NCI-H510A treated with DMSO at 0.1 percent for 48 hours (cell line): ENCODE measurements around the gene AK2.

Source experiments
- DNase-seq: peaks from one replicate; lab custom pipeline; 2025; lab: John Stamatoyannopoulos, UW

Gene AK2

DNA sequence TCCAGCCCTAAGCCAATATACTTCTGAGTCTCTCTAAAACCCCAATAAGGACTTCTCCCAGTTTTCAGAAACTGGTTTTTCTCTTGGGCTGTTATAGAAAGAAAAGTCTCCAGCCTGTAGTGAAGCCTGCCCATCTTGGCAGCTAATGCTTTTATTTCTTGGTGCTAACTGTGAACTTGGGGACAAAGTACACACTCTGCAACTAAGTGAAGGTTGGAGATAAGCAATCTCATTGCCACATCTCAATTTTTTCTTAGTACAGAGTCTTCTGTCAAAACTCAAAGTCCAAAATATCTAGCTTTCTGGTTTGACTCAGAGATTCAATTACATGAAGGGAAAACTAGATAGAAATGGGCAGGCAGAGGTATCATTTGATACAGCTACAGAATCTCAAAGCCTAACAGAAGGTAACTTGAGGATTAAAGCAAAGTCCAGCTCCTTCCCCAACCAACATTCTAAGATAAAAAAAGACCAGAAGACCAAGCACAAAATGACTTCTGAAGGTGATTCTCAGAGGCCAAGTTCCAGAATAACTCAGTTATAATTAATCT is 14.0 kb downstream of the AK2 start:
- DNase-seq: no peak

DNA sequence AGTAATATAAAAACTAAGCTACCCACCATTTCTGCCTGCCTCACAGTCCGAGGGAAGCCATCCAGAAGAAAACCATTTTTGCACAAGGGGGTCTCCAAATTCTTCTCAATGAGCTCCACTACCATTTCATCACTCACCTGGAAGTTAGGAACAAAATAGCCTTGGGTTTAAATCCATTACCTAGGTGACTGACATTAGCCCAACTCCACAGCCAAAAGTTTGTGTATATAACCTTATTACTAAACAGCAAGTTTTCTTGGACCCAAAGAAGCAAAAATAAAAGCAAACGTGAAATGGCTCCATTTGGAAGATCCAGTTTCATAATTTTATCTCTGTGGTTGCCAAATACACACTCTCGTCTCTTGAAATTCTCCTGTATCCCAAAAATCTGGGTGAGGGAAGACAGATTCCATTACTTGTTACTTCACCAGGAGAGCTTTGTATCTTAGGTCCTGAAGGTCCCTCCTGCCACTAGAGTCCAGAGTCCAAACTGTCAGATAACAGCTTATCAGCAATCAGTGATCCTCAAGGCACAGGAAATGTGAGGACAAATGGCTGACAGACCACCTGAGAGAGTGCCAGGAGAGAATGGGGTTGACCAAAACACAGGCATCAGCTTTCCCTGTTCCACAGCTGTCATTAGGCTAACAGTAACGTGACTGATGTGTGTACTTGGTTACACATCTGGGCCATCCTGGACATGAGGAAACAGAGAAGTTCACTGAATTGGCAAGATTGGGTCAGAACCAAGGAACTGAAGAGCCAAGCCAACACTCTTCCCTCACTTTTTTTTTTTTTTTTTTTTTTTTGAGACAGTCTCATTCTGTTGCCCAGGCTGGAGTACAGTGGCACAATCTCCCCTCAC is 14.9 kb downstream of the AK2 start:
- no peak for DNase-seq

DNA sequence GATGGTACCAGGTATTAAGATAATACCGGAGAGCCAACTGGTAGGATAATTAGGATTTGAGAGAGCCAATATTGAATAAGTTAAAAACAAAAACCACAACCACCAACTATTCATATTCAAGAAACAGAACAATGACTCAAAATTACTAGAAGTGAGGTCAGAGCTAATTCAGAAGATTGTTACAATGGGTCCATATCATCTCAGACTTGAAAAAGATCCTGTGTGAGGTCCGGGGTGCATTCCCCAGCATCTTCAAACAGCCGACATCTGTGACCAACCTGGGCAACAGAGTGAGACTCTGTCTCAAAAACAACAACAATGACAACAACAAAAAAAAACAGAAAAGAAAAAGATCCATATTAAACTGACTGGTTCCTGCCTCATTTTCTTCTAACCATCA is 18.6 kb downstream of the AK2 start:
- DNase-seq: no peak

DNA sequence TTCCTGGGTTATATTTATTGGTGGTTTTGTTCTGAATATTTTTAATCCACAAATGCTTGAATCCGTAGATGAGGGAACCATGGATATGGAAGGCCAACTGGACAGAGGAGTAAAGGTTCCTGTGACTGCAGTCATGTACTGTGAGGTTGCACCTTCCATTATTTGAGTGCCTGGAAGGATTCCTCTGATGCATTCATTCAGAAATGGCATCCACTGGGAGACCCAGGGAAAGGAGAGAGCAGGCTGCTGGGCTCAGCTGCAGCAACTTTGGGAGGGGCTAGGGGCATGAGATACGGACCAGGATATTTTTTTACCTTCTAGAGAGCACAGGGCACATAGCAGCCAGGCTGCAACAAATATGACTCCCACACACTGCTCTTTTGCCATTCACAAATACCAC is 19.5 kb downstream of the AK2 start:
- DNase-seq: no peak

DNA sequence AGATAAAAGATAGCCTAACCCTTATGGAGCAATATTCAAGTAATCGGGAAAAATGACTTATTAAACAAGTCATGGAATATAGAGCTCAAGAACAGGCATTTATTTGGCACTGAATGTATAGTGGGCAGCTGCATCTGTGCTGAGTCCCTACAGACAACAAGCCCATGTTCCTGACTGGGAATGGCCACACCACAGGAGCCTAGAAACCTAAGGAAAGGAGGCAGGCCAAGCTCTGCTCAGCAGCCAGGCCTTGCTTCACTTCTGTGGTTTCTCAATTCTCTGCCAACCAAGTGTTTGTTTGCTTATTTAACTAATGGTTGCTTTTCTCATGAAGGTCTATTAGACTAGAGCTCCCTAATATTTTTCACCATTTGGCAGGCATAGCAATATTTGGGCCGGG is 21.5 kb downstream of the AK2 start:
- DNase-seq: no peak

DNA sequence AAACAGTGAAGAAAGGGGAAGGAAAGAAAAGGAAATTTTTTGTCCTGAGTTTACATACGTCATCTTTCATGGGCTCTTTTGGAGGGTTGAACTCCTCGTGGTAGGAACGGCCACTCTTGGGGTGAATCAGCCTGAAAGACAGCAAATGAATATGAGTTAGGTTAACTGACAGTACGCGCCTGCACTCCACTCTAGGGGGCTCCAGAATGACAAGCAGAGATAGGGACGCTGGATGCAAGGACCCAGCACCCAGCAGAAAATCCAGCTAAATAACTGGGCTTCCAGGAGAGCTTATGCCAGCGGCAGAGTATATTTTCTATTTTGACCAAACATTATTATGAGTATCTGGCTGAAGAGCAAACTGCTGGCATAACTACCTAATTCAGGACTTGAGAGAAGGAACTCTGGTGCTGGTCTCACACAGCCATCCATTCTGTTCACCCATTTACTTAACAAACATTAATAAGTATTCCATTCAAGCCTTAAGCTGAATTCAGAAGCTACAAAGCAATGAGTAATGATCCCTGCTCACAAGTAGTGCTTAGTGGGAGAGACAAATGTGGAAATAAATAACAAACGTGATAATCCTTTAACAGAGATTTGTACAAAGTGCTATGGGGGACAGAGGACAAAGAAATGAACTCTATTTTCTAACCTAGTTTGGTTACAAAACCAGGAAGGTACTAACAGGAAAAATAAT is 22.1 kb downstream of the AK2 start:
- DNase-seq: no peak

DNA sequence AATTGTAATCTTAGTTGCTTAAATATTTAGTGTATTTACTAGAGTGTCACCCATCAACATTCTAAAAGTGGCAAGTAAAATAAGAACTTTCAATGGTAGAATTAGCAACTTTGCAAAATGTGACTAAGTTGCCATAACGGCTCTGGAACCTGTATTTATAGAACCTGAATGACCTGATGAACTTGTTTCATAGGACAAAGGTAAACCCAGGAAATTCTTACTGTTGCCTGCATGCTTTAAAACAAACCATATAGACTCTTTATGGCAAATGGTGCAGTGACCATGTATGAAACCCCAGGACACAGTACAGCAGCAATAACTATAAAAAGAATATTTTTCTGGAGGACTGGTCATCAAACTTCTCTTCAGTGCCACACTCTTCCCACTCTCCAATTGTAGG is 22.9 kb downstream of the AK2 start:
- no peak for DNase-seq

DNA sequence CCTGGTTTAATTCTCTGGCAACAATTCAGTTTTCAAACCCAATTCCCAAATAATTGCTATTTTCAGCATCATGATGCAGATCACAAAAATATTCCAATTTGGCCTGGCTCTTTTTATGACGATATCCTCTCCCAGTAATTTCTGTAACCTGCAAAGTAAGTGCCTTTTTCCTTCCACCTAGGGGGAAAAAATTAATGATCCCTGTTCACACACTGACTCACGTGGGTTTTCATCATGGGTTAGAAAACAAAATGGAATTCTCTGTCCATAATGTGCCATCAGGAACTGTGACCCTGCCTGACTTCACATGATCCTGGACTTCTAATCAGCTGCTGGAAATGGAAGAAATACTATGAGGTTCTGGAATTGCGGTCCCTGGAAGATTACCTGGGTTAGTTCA is 24.5 kb downstream of the AK2 start:
- no peak for DNase-seq

DNA sequence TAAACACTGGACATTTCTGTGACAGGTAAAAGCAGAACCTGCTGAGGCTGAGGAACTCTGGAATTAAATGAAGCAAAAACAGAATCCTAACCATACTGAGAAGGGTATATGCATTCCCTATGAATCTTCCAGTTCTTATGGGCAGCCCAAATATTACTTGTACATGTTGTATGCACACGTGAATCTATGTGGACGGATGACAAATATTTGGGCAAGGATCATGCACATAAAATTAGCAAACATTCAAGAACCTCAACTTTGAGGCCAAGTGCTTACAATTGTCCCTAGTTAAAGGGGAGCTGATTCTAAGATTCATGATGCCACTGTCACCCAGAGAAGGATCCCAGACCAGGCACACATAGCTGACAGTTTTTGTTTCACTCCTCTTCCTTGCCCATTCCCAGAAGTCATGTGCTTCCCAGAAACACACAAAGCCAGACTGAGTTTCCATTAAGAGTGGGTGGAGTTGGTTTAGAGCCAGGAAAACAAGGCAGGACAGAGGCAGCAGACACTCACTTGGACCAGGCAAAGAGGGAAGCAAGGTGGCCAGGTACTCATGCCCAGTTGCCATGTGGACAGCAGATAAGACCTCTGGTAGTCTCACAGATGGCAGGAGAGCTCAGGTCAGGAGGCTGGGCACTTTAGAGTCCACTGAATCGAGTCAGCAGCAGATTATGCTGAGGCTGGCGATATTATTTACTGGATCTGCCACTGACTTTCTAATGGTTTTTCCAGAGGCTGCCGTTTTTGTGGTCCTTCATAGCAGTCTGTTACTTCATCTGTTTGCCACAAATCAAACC is 25.6 kb downstream of the AK2 start:
- DNase-seq: no peak

DNA sequence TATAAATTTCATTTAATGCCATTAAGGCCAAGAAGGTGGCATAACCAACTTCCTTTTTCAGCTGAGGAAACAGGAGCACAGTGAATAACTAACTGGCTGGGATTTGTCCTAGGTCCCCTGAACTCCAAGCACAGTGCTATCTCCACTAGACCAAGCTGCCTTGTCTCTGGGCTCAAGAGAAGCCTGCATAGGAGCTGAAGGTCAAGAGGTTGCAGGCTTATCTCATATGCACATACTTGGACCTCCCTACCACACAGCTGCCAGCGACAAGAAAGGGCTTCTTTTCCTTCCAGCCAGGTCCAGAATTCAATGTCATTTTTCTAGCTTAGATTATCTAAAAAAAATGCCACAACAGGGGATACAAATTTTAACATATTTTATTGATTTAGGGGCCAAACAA is 27.1 kb downstream of the AK2 start:
- DNase-seq: no peak

DNA sequence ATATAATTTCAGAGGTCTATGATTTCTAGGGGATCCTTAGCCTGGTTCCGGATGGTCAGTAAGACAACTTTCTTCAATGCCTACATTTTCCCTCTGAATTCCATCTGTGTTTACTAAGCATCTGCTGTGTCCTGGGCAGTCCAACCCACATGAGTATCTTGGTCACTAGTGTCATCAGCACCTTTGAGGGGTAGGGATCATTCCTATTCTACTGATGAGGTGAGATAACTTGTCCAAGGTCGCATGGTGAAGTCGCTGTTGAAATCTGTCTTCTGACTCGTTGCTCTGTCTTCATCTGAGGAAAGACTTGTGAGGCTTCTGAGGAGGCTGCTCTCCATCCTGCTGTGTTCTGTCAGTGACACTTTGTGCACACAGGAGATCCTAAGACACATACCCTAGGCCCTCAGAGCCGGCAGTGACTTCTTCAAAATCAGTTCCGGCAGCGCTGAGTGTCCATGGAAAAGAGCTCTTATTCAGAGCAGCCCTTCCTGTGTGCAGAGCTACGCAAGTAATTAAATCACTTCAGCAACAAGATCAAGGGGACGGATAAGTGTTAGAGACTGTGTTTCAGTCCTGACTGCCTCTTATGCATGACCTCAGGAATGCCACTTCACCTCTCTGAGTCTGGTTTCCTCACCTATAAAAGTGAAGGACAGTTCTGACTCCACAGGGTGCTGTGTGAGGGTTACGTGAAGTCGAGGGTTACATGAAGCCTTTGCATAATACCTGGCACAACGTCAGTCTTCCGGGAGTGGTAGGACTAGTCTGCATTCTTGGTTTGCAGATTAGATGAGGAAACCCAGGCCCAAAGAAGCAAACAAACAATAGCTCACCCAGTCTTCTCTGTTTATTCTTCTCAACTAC is 28.4 kb downstream of the AK2 start:
- peak; percentile 88 for DNase-seq

DNA sequence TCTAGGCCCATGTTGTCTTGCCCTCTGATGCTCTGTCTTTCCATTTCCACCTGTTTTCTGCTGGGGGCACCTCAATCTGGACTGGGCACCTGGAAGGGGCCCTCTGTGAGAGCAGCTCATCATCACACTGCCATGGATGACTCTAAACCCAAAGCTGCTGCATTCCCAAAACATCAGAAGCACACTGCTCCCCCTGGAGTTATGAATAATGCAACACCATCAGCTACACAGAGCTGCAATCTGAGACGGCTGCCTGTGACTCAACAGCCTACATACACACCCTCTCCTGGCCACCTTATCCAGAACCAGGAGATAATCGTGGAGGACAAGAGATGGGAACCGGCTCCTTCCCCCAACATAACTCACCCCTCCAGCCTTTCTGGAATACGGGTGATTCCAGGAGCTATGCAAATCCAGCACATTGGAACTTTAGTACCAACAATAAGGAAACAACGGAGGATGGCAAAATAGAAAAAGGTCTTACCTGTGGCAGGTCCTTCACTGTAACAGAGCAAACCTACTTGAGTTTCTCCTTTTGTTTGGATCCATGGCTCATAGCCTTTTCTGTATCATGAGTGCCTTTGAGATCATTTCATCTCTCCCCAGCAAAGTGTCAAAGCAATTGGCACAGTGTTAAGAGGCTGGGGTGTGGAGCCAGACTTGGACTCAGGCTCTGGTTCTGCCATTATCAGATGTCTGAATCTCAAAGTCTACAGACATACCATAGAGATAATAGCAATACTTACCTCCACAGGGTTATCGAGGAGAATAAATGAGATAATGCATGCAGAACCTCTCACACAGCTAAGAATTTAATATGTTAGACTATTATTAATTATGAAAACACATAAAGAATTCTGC is 29.3 kb downstream of the AK2 start:
- DNase-seq: peak; percentile 51

DNA sequence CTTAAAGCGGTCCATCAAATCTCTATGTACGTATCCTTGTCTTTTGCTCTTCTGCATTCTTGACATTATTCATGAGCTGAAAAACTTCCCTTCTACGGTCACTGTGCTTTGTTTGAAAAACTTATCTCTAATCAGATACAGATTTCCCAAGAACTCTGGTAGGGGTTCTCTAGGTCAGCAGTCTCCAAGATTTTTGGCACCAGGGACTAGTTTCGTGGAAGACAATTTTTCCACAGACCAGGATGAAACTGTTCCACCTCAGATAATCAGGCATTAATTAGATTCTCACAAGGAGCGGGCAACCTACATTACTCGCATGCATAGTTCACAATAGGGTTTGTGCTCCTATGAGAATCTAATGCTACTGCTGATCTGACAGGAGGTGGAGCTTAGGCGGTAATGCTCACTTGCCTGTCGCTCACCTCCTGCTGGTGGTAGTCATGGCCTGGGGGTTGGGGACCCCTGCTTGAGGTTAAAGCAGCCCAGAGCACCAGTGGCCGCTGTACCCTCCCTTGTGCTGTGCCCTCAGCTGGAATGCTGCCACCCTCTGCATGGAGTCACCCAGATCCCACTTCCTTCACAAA is 30.8 kb downstream of the AK2 start:
- no peak for DNase-seq

DNA sequence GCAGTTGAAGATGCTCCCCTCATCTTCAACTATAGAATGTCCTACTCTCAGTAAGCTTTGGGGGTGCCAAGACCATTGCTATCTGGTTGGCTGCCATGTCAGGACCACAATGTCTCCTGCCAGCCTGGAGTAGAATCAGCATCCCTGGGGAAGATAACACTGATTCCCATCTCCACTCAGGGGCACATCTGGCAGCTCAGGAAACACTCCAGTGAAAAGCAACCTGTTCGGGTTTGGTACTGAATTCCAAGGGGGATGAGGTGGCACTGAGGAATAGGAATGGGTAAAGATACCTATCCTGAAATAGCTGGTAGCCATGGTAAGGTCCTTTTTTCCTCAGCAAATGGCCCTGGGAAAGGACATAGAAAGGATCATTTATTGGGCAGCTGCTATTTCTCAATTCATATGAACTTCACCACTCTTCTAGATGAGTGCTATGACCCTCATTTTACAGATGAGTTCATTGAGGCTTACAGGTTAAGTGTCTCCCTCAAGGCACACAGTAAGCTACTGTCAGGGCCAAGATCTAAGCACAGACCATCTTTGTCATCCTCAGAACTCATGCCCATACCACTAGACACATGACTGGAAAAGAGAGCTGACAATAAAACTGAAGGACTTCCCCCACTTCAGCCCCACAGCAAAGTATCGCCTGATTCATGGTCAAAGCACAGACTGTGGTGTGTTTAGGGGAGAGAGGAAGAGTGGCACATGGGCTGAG is 31.4 kb downstream of the AK2 start:
- no peak for DNase-seq

DNA sequence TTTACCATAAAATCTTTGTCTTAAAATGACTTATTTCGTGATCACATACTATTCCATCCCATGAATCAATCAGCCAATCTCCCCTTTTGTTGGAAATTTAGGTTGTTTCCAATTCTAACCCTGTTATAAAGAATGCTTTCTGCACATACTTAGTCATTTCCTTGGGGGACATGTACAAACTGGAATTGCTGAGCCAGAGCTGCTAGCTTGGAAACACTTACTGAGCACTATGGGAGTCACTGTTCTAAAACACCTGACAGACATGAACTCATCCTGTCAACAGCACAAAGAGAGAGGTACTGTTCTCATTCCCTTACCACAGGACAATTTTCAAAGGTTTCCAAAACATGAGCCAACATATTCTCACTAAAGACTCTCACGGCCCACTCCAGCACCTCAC is 32.1 kb downstream of the AK2 start:
- no peak for DNase-seq

DNA sequence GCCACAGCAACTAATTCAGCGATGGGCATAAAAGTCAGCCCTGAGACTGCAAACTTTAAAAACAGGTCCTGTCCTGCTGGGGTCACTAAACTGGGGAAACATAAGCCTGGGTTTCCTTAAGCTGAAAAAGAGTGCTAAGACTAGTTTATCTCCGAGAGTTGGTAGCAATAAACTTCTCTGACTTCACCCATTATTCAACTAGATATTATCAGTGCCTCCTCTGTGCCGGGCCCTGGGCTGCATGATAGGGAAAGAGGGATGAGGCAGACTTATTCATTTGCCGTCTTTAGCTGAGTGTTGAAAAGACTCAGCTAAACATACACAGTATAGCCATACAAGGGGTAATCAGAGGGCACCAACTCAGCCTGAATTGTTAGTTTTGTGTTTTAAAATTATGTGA is 33.0 kb downstream of the AK2 start:
- no peak for DNase-seq

DNA sequence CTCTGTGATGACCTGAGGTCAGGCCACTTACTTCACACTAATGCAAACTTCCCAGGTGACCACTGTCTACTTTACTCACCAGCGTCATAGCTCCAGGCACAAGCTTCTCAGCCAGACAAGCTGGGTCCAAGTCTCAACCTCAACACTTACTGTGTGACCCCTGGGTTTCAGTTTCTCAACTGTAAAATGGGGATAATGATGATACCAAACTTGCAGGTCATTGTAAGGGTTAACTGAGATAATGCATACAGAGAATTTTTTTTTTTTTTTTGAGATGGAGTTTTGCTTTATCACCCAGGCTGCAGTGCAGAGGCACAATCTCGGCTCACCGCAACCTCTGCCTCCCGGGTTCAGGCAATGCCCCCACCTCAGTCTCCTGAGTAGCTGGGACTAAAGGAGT is 34.7 kb downstream of the AK2 start:
- no peak for DNase-seq

DNA sequence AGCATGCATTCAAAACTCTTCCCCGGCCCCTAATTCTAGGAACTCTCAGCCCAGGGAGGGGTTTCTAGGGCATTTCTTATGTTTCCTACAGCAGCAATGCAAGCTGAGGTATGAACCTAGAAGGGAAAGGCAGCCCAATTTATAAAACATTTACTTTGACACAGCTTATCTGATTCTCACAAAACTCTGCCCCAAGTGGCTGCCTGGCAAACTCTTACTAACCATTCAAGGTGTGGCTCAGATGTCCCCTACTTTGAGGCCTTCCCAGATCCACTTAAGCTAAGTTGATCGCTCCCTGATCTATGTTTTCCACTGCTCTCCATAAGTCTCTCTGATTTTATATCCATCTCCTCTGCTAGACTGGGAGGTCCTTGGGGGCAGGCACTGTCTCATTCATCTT is 35.4 kb downstream of the AK2 start:
- DNase-seq: no peak

DNA sequence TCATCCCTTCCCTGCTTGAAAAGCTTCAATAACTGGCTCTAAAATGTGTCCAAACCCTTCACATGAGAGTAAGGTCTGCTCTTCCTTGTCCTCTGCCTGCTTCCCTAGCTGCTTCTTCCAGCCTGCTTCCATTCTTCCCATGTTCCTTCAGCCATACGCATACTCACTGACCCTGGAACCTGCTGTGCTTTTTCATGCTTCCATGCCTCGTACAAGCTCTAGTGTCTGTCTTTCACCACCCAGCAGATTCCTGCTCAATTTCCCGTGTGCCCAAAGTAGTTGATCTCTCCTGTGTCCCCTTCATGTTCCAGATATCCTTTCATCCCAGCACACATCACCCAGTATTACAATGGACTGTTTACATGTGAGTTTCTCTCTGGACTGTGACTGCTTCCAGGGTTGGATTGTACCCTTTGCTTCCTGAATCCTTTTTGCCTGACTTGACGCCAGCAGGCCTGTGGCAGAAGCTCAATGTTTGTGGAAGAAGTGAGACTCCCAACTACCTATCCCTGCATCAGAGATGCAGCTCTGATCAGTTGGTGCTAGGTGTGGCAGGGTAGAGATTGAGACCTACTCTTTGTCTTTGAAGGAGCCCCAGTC is 36.2 kb downstream of the AK2 start:
- no peak for DNase-seq
